CD4-positive, alpha-beta memory T cell (primary cell): Measurements from ENCODE around the gene MIEN1. TPM values are rescaled to one million over a fixed set of nuclear protein-coding genes. Genes with fewer than 3 reads are reported as not detected.
A peak's percentile ranks its signal among the peaks of the same experiment; 100 is the strongest.

Source experiments
- CTCF ChIA-PET: fragments of 350-600 bp; sonication (Branson Sonifier 250); formaldehyde crosslinking; loops from one replicate; lab custom pipeline; 2021; ENCODE audit warnings: inconsistent platforms; ENCODE audit not compliant: partially characterized antibody; lab: Charles Lee
- POLR2A ChIA-PET: fragments of 350-600 bp; sonication (Branson Sonifier 250); formaldehyde crosslinking; loops from one replicate; lab custom pipeline; 2021; ENCODE audit not compliant: partially characterized antibody; lab: Charles Lee
- DNase-seq, 5 donors: peaks; one replicate each; pipeline versions ENCODE4 v3.0.0 to v3.0.0-alpha.2; 2020 to 2022; ENCODE audit warnings: mixed read lengths in 1 of 5
- H3K27ac ChIP-seq: one replicate; pipeline ENCODE4 v1.7.0; 2013; ENCODE audit warnings: low read depth, low read length
- H3K27me3 ChIP-seq: 2 replicates; pipeline ENCODE4 v1.7.0; 2013; ENCODE audit warnings: mild to moderate bottlenecking, low read length, moderate library complexity; ENCODE audit not compliant: insufficient read depth
- H3K36me3 ChIP-seq: 2 replicates; pipeline ENCODE4 v1.7.0; 2013; ENCODE audit warnings: mild to moderate bottlenecking, low read length, moderate library complexity; ENCODE audit not compliant: insufficient read depth
- H3K4me1 ChIP-seq: 2 replicates; pipeline ENCODE4 v1.7.0; 2013; ENCODE audit warnings: mild to moderate bottlenecking, low read length, moderate library complexity; ENCODE audit not compliant: insufficient read depth
- H3K4me3 ChIP-seq, 2 donors: one replicate each; pipeline ENCODE4 v1.7.0; 2013; ENCODE audit warnings: low read length in 2 of 2, mild to moderate bottlenecking in 1 of 2
- H3K9me3 ChIP-seq, 2 donors: one replicate each; pipeline ENCODE4 v1.7.0; 2013; ENCODE audit warnings: low read length in 2 of 2, control low read depth in 1 of 2; ENCODE audit not compliant: control insufficient read depth in 1 of 2
- H3K27ac Mint-ChIP-seq, 7 donors: one replicate each; pipeline ENCODE4 v1.8.0; 2020 to 2021; ENCODE audit warnings: mixed read lengths in 7 of 7, mild to moderate bottlenecking in 6 of 7, inconsistent platforms in 3 of 7, moderate library complexity in 3 of 7
- H3K27me3 Mint-ChIP-seq, 2 donors: one replicate each; pipeline ENCODE4 v1.8.0; 2020 to 2021; ENCODE audit warnings: mixed read lengths in 2 of 2
- H3K36me3 Mint-ChIP-seq, 2 donors: one replicate each; pipeline ENCODE4 v1.8.0; 2020 to 2021; ENCODE audit warnings: mixed read lengths in 2 of 2, inconsistent platforms in 1 of 2, mild to moderate bottlenecking in 1 of 2
- H3K4me1 Mint-ChIP-seq, 4 donors: one replicate each; pipeline ENCODE4 v1.8.0; 2020 to 2021; ENCODE audit warnings: mixed read lengths in 4 of 4, mild to moderate bottlenecking in 1 of 4
- H3K4me3 Mint-ChIP-seq, 8 donors: one replicate each; pipeline ENCODE4 v1.8.0; 2020 to 2021; ENCODE audit warnings: mixed read lengths in 8 of 8, mild to moderate bottlenecking in 7 of 8, moderate library complexity in 6 of 8, inconsistent platforms in 3 of 8
- H3K9me3 Mint-ChIP-seq, 8 donors: one replicate each; pipeline ENCODE4 v1.8.0; 2020 to 2021; ENCODE audit warnings: mixed read lengths in 8 of 8, mild to moderate bottlenecking in 5 of 8, inconsistent platforms in 3 of 8, moderate library complexity in 1 of 8
- intact Hi-C: fragments of 100-400 bp; cut with micrococcal nuclease; formaldehyde crosslinking; loops from one replicate; pipeline ENCODE4 v1.15.1; 2023
- polyA plus RNA-seq, 2 donors: library from polyadenylated mRNA; unstranded; fragments of 300-500 nt; fragmentation: Illumina TruSeq; gene quantifications; one replicate each; pipeline ENCODE4 v1.2.3, GENCODE V29; 2021
- total RNA-seq, 2 experiments: library from RNA; stranded (reverse); gene quantifications; one replicate each; pipeline ENCODE4 v1.2.3, GENCODE V29; 2021

Gene MIEN1, protein sequence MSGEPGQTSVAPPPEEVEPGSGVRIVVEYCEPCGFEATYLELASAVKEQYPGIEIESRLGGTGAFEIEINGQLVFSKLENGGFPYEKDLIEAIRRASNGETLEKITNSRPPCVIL
- total RNA-seq (10 to 100 TPM; 35.8 TPM), polyA plus RNA-seq (10 to 100 TPM; 90.8 to 96.6 TPM)

- Histone ChIP-seq H3K36me3 (peaks cover 12% of the 10 kb centered on the region), H3K4me1 (peaks cover 22% of the 10 kb centered on the region), H3K4me3 (peak within 1 kb of the TSS; percentile 92 to 94), H3K27ac (peak within 1 kb of the TSS; percentile 91), H3K27me3 (no peaks in the 10 kb centered on the region), H3K9me3 (no peaks in the 10 kb centered on the region)
- Mint-ChIP-seq H3K9me3 (peaks cover 0 to 8% (median 0%) of the 10 kb centered on the region in 8 donors), H3K27ac (peak within 1 kb of the TSS; percentile 86 to 95 (median 93)), H3K36me3 (peaks cover 9 to 25% of the 10 kb centered on the region in 2 donors), H3K27me3 (no peaks in the 10 kb centered on the region), H3K4me3 (peak within 1 kb of the TSS; percentile 90 to 94 (median 92)), H3K4me1 (peaks cover 6 to 33% (median 12%) of the 10 kb centered on the region in 4 donors)
- intact Hi-C loops: loop anchor here (1.0 to 2.0 kb wide), 9 partner anchors 8 to 250 kb away; partner anchors contain the start of genes IKZF3, PGAP3, PNMT and PSMD3
- ChIA-PET POLR2A (interaction anchor here (0.6 to 4.8 kb wide), 38 partner anchors 9 to 399 kb away, joined by 3 to 59 read pairs (median 5); partner anchors contain the start of genes IKZF3, PGAP3, PNMT and PSMD3), CTCF (interaction anchor here (0.6 to 4.6 kb wide), 34 partner anchors 10 to 192 kb away, joined by 3 to 47 read pairs (median 4); partner anchors contain the start of genes PGAP3 and PNMT)
- peak; percentile 87 to 97 (median 93) for DNase-seq
These were observed at the start of gene MIEN1 for GRCh38 chr17:39730095-39730921. MIEN1 (minus strand) TSS chr17:39730532; CDS start chr17:39730495, 37 bp downstream.

- H3K4me3 ChIP-seq: peak overlapping the region; percentile 64 to 74
- intact Hi-C loops: loop anchor here (1.0 to 2.0 kb wide), 4 partner anchors 13 to 47 kb away; partner anchors contain the start of gene MIEN1
- POLR2A ChIA-PET: interaction anchor here (0.6 to 12.5 kb wide), 19 partner anchors 8 to 203 kb away, joined by 3 to 174 read pairs (median 7); partner anchors contain the start of genes IKZF3, MIEN1 and PSMD3
- peaks cover 51 to 88% (median 69%) of the 10 kb centered on the region in 4 donors for H3K4me1 Mint-ChIP-seq
- H3K4me3 Mint-ChIP-seq: peak overlapping the region; percentile 93 to 99 (median 96)
- peaks cover 84% of the 10 kb centered on the region for H3K4me1 ChIP-seq
- peaks cover 30 to 39% of the 10 kb centered on the region in 2 donors for H3K36me3 Mint-ChIP-seq
- H3K36me3 ChIP-seq: no peaks in the 10 kb centered on the region
- peak in 4 of 5 donors; percentile 34 to 57 (median 48) for DNase-seq
- H3K27me3 Mint-ChIP-seq: no peaks in the 10 kb centered on the region
- CTCF ChIA-PET: interaction anchor here (0.9 to 2.6 kb wide), 7 partner anchors 16 to 156 kb away, joined by 3 to 25 read pairs (median 3); no protein-coding TSS in a partner anchor
- H3K27ac Mint-ChIP-seq: peak overlapping the region; percentile 89 to 98 (median 95)
- peak overlapping the region; percentile 77 for H3K27ac ChIP-seq
- no peaks in the 10 kb centered on the region for H3K27me3 ChIP-seq
- no peaks in the 10 kb centered on the region for H3K9me3 Mint-ChIP-seq
- H3K9me3 ChIP-seq: no peaks in the 10 kb centered on the region
These were observed 47.4 kb upstream of the MIEN1 start for GRCh38 chr17:39777534-39778365.

GRCh38 chr17:39776252-39776651 is 45.9 kb upstream of the MIEN1 start:
- DNase-seq: peak in 2 of 5 donors; percentile 29 to 59
- Histone ChIP-seq H3K4me1 (peaks cover 84% of the 10 kb centered on the region), H3K4me3 (peak overlapping the region; percentile 64 to 74), H3K36me3 (no peaks in the 10 kb centered on the region), H3K27me3 (no peaks in the 10 kb centered on the region), H3K27ac (peak overlapping the region; percentile 77), H3K9me3 (no peaks in the 10 kb centered on the region)
- Mint-ChIP-seq H3K4me3 (peak overlapping the region; percentile 93 to 99 (median 96)), H3K27ac (peak overlapping the region; percentile 89 to 98 (median 95)), H3K4me1 (peaks cover 52 to 88% (median 68%) of the 10 kb centered on the region in 4 donors), H3K27me3 (no peaks in the 10 kb centered on the region), H3K9me3 (no peaks in the 10 kb centered on the region), H3K36me3 (peaks cover 40 to 47% of the 10 kb centered on the region in 2 donors)
- intact Hi-C loops: loop anchor here (2.0 kb wide), 2 partner anchors 15 to 37 kb away; no protein-coding TSS in a partner anchor
- CTCF ChIA-PET: interaction anchor here (0.9 to 2.6 kb wide), 6 partner anchors 10 to 153 kb away, joined by 3 to 25 read pairs (median 3); partner anchors contain the start of gene MIEN1
- POLR2A ChIA-PET: interaction anchor here (0.9 to 12.5 kb wide), 13 partner anchors 9 to 153 kb away, joined by 3 to 174 read pairs (median 17); partner anchors contain the start of genes IKZF3, MIEN1 and ZPBP2

DNA sequence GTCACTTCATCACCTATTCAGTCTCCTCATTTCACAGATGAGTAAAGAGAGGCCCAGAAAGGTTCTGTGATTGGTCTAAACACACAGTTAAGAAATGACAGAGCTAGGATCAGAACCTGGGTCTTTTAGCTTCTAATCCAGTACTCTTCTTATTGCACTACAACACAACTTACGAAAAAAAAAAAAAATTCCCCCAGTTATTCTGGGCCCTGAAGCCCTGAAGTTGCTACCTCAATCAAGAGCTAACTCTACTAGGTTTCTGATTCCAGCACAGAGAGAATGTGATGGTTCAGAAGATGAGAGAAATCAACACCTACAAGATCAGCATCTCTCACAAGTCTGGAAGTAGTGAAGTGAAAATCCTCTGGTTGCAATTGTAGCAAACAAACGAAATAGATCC is 44.7 kb upstream of the MIEN1 start:
- intact Hi-C loops: no loop called here
- ChIA-PET CTCF (interaction anchor here (0.7 to 1.5 kb wide), 6 partner anchors 27 to 206 kb away, joined by 3 to 4 read pairs (median 3); partner anchors contain the start of genes MIEN1 and PSMD3), POLR2A (interaction anchor here (1.3 to 12.5 kb wide), 9 partner anchors 10 to 88 kb away, joined by 4 to 174 read pairs (median 22); partner anchors contain the start of genes IKZF3 and MIEN1)
- H3K9me3 Mint-ChIP-seq: no peaks in the 10 kb centered on the region
- Histone ChIP-seq H3K36me3 (no peaks in the 10 kb centered on the region), H3K4me1 (peaks cover 84% of the 10 kb centered on the region), H3K27ac (peak overlapping the region; percentile 77), H3K27me3 (no peaks in the 10 kb centered on the region), H3K4me3 (peak overlapping the region; percentile 18 to 74), H3K9me3 (no peaks in the 10 kb centered on the region)
- H3K27me3 Mint-ChIP-seq: no peaks in the 10 kb centered on the region
- peaks cover 45 to 49% of the 10 kb centered on the region in 2 donors for H3K36me3 Mint-ChIP-seq
- DNase-seq: no peak
- peak overlapping the region; percentile 93 to 99 (median 96) for H3K4me3 Mint-ChIP-seq
- peaks cover 56 to 91% (median 71%) of the 10 kb centered on the region in 4 donors for H3K4me1 Mint-ChIP-seq
- H3K27ac Mint-ChIP-seq: peak overlapping the region; percentile 89 to 98 (median 95)

DNA sequence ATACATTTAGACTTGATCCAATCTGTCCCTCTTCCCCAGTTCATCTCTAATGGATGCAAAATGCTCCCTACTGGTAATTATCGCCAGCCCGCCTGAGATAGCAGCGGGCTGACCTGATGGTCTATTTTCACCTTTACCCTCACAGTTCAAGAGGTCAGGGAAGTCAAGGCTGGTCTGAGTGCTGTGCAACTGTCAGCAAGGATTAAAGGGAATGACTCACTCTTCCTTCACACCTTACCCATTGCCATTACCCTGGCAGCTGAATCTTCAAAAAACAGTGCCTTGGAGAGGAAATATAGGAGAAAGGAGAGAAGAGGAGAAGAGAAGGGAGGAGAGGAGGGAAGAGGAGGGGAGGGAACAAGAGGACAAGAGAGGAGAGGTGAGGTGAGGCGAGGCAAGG is 43.7 kb upstream of the MIEN1 start:
- H3K36me3 Mint-ChIP-seq: peaks cover 47 to 58% of the 10 kb centered on the region in 2 donors
- Histone ChIP-seq H3K27me3 (no peaks in the 10 kb centered on the region), H3K36me3 (no peaks in the 10 kb centered on the region), H3K4me1 (peaks cover 84% of the 10 kb centered on the region), H3K4me3 (peak overlapping the region; percentile 27), H3K9me3 (no peaks in the 10 kb centered on the region), H3K27ac (peak overlapping the region; percentile 77)
- H3K4me3 Mint-ChIP-seq: peak overlapping the region; percentile 78 to 97 (median 94)
- intact Hi-C loops: loop anchor here (5.0 kb wide), 1 partner anchor 548 kb away; no protein-coding TSS in a partner anchor
- no peaks in the 10 kb centered on the region for H3K9me3 Mint-ChIP-seq
- no peaks in the 10 kb centered on the region for H3K27me3 Mint-ChIP-seq
- H3K4me1 Mint-ChIP-seq: peaks cover 61 to 96% (median 77%) of the 10 kb centered on the region in 4 donors
- DNase-seq: no peak
- H3K27ac Mint-ChIP-seq: peak overlapping the region; percentile 89 to 98 (median 94)
- POLR2A ChIA-PET: interaction anchor here (1.0 to 12.5 kb wide), 5 partner anchors 10 to 46 kb away, joined by 3 to 174 read pairs (median 50); no protein-coding TSS in a partner anchor
- CTCF ChIA-PET: no interaction called here
